SW 1271 (cell line): ENCODE results near the gene CXCL11.
"Not testable (repeated sequence)": the region's sequence is repeated elsewhere in the genome, so short reads cannot be mapped to it uniquely, and the experiment has no call there.

Source experiments
- DNase-seq, 2 experiments: peaks; one replicate each; lab custom pipeline; 2025; lab: John Stamatoyannopoulos, UW

Gene CXCL11

GRCh38 chr4:76035799-76036380 lies at the start of gene CXCL11:
CXCL11 (minus strand) TSS chr4:76036070; CDS start chr4:76035987, 83 bp downstream.
- no peak for DNase-seq

GRCh38 chr4:76084542-76084941 lies 48.7 kb upstream of the CXCL11 start:
- DNase-seq, result no peak

- DNase-seq, result no peak
These were observed 47.6 kb upstream of the CXCL11 start for GRCh38 chr4:76083386-76083988.

GRCh38 chr4:76078033-76078613 lies 42.3 kb upstream of the CXCL11 start:
- no peak for DNase-seq

GRCh38 chr4:76074993-76075600 lies 39.2 kb upstream of the CXCL11 start:
- no peak for DNase-seq

- DNase-seq, result no peak
These were observed 38.6 kb upstream of the CXCL11 start, which contains the start of gene ART3 for GRCh38 chr4:76074468-76074867. ART3 (plus strand) TSS chr4:76074709; CDS start chr4:76075890, 1,181 bp downstream.

- DNase-seq, result no peak
These were observed 36.9 kb upstream of the CXCL11 start for GRCh38 chr4:76072760-76073159.

- peak in 1 of 2 experiments; percentile 55 for DNase-seq
These were observed 31.9 kb upstream of the CXCL11 start for GRCh38 chr4:76067652-76068286.

GRCh38 chr4:76066546-76066945 lies 30.7 kb upstream of the CXCL11 start:
- DNase-seq, result no peak

- no peak for DNase-seq
These were observed 26.1 kb upstream of the CXCL11 start for GRCh38 chr4:76061982-76062381.

GRCh38 chr4:76061421-76061820 lies 25.6 kb upstream of the CXCL11 start:
- no peak for DNase-seq

GRCh38 chr4:76060506-76060905 lies 24.6 kb upstream of the CXCL11 start:
- no peak for DNase-seq

- no peak for DNase-seq
These were observed 23.9 kb upstream of the CXCL11 start for GRCh38 chr4:76059750-76060149.

GRCh38 chr4:76058888-76059426 lies 23.1 kb upstream of the CXCL11 start:
- no peak for DNase-seq

GRCh38 chr4:76058302-76058701 lies 22.4 kb upstream of the CXCL11 start:
- no peak for DNase-seq

GRCh38 chr4:76055421-76055820 lies 19.6 kb upstream of the CXCL11 start:
- no peak for DNase-seq

GRCh38 chr4:76055016-76055415 lies 19.1 kb upstream of the CXCL11 start:
- DNase-seq, result no peak

- DNase-seq, result no peak
These were observed 17.9 kb upstream of the CXCL11 start for GRCh38 chr4:76053730-76054129.

GRCh38 chr4:76050560-76051050 lies 14.7 kb upstream of the CXCL11 start:
- not testable (repeated sequence) for DNase-seq

GRCh38 chr4:76049860-76050416 lies 14.1 kb upstream of the CXCL11 start:
- DNase-seq, result not testable (repeated sequence)

- not testable (repeated sequence) for DNase-seq
These were observed 8.8 kb upstream of the CXCL11 start for GRCh38 chr4:76044686-76045085.

- not testable (repeated sequence) for DNase-seq
These were observed 7.4 kb upstream of the CXCL11 start for GRCh38 chr4:76043306-76043705.
